Adrenal gland (tissue), 5 donors: Measurements from ENCODE around the gene HRH4.

ENCODE experiments used
- CTCF ChIP-seq, 6 experiments: fragments of 450-650 bp in 4 of 6; fragments of 200-600 bp in 2 of 6; sonication (generic) in 1 of 6; IDR thresholded peaks; 1 replicate in 5 of 6; 2 replicates in 1 of 6; pipeline versions ENCODE4 v1.5.1 to v1.8.0; 2016 to 2021; ENCODE audit warnings: antibody characterized with exemption in 6 of 6, mild to moderate bottlenecking in 2 of 6, moderate library complexity in 1 of 6
- POLR2A ChIP-seq, 2 donors: fragments of 450-650 bp; IDR thresholded peaks; one replicate each; pipeline ENCODE4 v1.6.1; 2017; ENCODE audit warnings: antibody characterized with exemption in 2 of 2, mild to moderate bottlenecking in 2 of 2, moderate library complexity in 1 of 2
- donor health status: DM: no; HTN: no; CAD: no.

DNA sequence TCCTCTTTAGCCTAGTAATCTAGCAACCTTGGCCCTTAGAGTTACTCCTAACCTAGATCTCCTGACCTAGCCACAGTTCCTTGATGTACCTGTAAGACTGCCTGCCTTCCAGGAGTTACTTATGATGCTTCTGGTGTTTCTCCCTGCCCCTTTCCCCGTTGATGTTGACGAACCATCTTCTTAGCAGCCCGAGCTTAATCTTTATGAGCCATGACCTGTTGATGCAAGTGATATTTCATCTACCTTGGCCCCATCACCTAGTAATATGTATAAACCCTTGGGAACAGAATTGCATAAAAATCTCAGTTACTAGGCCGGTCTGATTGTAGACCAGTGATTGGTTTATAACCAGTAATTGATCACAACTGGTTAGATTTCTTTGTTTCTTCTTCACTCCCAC lies 31.2 kb upstream of the HRH4 start:
- TF ChIP-seq CTCF (IDR thresholded peaks at IDR 0.05) (no peak), POLR2A (IDR thresholded peaks at IDR 0.05) (no peak)
